ENCODE measurements around the gene IFITM10.

GRCh38 chr11:1750481-1750839, at the start of gene IFITM10:
- TF ChIP-seq, protein P1, sequence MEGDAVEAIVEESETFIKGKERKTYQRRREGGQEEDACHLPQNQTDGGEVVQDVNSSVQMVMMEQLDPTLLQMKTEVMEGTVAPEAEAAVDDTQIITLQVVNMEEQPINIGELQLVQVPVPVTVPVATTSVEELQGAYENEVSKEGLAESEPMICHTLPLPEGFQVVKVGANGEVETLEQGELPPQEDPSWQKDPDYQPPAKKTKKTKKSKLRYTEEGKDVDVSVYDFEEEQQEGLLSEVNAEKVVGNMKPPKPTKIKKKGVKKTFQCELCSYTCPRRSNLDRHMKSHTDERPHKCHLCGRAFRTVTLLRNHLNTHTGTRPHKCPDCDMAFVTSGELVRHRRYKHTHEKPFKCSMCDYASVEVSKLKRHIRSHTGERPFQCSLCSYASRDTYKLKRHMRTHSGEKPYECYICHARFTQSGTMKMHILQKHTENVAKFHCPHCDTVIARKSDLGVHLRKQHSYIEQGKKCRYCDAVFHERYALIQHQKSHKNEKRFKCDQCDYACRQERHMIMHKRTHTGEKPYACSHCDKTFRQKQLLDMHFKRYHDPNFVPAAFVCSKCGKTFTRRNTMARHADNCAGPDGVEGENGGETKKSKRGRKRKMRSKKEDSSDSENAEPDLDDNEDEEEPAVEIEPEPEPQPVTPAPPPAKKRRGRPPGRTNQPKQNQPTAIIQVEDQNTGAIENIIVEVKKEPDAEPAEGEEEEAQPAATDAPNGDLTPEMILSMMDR (IDR thresholded peaks at IDR 0.05), result no peak
- TF ChIP-seq EZH2 (IDR thresholded peaks at IDR 0.05; ENCODE audit: borderline replicate concordance, insufficient read depth, low read depth, low read length, poor library complexity, severe bottlenecking), result no peak

Measured in B cell (primary cell).